ENCODE data around the gene CPNE6. TPM values are rescaled to one million over a fixed set of nuclear protein-coding genes. Genes with fewer than 3 reads are reported as not detected.

The CPNE6 gene
- total and polyA plus RNA-seq, 2 of the 13 experiments (the other 11 are each of a cell fraction or from before 2014, with no cell fraction given): not detected

DNA sequence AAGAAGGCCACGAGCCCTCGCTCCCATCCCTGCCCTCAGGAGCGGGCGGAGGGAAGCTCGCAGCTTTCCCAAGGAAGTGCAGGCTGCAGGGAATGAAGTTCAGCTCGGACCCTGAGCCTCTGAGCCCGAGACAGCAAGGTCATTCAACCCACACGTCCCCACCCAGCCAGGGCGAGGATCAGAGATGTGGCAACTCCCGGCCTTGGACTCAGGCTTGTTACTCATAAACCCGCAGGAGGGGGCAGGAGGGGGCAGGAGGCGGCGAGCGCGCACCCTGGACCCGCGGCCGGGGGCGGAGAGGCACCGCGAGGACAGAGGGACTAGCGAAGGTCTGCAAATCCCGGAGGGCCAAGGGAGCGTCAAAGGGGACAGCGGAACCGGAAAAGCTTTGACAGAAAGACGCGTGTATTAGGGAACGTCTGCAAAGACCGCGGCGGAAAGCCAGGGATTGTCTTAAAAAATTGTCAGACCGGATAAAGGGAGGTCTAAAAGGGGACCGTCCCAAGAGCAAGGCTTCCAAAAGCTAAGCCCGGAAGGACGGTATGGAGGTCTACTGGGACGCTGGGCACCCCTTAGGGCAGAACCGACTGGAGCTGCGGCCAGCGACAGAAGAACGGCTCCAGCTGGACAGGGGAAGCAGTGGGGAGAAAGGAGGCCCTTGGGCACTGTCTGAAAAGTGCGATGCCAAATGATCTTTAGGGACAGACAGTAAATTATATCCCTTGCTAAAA lies 42.6 kb downstream of the CPNE6 start (continued):
- peak; percentile 93; the same call in 1 of the 2 replicates for TF ChIP-seq ZNF468 (CRISPR knock-in tag; IDR thresholded peaks at IDR 0.05)
- TF ChIP-seq, protein P1, sequence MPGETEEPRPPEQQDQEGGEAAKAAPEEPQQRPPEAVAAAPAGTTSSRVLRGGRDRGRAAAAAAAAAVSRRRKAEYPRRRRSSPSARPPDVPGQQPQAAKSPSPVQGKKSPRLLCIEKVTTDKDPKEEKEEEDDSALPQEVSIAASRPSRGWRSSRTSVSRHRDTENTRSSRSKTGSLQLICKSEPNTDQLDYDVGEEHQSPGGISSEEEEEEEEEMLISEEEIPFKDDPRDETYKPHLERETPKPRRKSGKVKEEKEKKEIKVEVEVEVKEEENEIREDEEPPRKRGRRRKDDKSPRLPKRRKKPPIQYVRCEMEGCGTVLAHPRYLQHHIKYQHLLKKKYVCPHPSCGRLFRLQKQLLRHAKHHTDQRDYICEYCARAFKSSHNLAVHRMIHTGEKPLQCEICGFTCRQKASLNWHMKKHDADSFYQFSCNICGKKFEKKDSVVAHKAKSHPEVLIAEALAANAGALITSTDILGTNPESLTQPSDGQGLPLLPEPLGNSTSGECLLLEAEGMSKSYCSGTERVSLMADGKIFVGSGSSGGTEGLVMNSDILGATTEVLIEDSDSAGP (CRISPR knock-in tag; IDR thresholded peaks at IDR 0.05; ENCODE audit: borderline replicate concordance): peak; percentile 96
- TF ChIP-seq ZBTB21 (CRISPR knock-in tag; IDR thresholded peaks at IDR 0.05): peak; percentile 78
- TF ChIP-seq ZNF354B (CRISPR knock-in tag; IDR thresholded peaks at IDR 0.05): peak; percentile 88; the same call in 1 of the 2 replicates
- TF ChIP-seq, protein P2, sequence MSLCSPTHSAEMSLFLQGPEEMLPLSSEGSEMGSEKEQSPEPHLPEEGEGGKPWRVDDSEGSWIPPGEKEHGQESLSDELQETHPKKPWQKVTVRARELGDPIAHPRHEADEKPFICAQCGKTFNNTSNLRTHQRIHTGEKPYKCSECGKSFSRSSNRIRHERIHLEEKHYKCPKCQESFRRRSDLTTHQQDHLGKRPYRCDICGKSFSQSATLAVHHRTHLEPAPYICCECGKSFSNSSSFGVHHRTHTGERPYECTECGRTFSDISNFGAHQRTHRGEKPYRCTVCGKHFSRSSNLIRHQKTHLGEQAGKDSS (CRISPR knock-in tag; IDR thresholded peaks at IDR 0.05; ENCODE audit: borderline replicate concordance, low read depth): peak; percentile 93
- peak; percentile 99 for TF ChIP-seq SNAPC2 (CRISPR knock-in tag; IDR thresholded peaks at IDR 0.05)
- TF ChIP-seq ATM (IDR thresholded peaks at IDR 0.05; ENCODE audit: borderline replicate concordance): no peak
- TF ChIP-seq BRD4 (CRISPR knock-in tag; IDR thresholded peaks at IDR 0.05): no peak
- peak; percentile 90; the same call in 1 of the 2 replicates for TF ChIP-seq MATR3 (CRISPR knock-in tag; IDR thresholded peaks at IDR 0.05)
- TF ChIP-seq NFKBIZ (CRISPR knock-in tag; IDR thresholded peaks at IDR 0.05): peak; percentile 93
- TF ChIP-seq, protein P3, sequence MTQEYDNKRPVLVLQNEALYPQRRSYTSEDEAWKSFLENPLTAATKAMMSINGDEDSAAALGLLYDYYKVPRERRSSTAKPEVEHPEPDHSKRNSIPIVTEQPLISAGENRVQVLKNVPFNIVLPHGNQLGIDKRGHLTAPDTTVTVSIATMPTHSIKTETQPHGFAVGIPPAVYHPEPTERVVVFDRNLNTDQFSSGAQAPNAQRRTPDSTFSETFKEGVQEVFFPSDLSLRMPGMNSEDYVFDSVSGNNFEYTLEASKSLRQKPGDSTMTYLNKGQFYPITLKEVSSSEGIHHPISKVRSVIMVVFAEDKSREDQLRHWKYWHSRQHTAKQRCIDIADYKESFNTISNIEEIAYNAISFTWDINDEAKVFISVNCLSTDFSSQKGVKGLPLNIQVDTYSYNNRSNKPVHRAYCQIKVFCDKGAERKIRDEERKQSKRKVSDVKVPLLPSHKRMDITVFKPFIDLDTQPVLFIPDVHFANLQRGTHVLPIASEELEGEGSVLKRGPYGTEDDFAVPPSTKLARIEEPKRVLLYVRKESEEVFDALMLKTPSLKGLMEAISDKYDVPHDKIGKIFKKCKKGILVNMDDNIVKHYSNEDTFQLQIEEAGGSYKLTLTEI (CRISPR knock-in tag; conservative IDR thresholded peaks at IDR 0.05): no peak
- TF ChIP-seq, protein P4, sequence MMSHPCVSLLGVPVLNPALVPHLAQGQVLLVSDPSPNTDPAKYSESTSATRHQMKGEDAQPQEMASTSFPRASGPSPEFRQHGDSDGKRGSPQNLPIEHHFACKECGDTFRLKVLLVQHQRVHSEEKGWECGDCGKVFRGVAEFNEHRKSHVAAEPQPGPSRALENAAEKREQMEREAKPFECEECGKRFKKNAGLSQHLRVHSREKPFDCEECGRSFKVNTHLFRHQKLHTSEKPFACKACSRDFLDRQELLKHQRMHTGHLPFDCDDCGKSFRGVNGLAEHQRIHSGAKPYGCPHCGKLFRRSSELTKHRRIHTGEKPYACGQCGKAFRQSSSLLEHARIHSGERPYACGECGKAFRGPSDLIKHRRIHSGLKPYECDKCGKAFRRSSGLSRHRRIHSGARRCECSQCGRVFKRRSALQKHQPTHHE (CRISPR knock-in tag; IDR thresholded peaks at IDR 0.05; ENCODE audit: borderline replicate concordance): no peak; the same call in 1 of the 2 replicates
- TF ChIP-seq, protein P5, sequence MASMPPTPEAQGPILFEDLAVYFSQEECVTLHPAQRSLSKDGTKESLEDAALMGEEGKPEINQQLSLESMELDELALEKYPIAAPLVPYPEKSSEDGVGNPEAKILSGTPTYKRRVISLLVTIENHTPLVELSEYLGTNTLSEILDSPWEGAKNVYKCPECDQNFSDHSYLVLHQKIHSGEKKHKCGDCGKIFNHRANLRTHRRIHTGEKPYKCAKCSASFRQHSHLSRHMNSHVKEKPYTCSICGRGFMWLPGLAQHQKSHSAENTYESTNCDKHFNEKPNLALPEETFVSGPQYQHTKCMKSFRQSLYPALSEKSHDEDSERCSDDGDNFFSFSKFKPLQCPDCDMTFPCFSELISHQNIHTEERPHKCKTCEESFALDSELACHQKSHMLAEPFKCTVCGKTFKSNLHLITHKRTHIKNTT (CRISPR knock-in tag; IDR thresholded peaks at IDR 0.05): 0 out of 2 replicates have a peak, but pooled peaks have one; percentile 68
- TF ChIP-seq, protein P6, sequence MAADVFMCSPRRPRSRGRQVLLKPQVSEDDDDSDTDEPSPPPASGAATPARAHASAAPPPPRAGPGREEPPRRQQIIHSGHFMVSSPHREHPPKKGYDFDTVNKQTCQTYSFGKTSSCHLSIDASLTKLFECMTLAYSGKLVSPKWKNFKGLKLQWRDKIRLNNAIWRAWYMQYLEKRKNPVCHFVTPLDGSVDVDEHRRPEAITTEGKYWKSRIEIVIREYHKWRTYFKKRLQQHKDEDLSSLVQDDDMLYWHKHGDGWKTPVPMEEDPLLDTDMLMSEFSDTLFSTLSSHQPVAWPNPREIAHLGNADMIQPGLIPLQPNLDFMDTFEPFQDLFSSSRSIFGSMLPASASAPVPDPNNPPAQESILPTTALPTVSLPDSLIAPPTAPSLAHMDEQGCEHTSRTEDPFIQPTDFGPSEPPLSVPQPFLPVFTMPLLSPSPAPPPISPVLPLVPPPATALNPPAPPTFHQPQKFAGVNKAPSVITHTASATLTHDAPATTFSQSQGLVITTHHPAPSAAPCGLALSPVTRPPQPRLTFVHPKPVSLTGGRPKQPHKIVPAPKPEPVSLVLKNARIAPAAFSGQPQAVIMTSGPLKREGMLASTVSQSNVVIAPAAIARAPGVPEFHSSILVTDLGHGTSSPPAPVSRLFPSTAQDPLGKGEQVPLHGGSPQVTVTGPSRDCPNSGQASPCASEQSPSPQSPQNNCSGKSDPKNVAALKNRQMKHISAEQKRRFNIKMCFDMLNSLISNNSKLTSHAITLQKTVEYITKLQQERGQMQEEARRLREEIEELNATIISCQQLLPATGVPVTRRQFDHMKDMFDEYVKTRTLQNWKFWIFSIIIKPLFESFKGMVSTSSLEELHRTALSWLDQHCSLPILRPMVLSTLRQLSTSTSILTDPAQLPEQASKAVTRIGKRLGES (CRISPR knock-in tag; IDR thresholded peaks at IDR 0.05; ENCODE audit: borderline replicate concordance): peak; percentile 39
- TF ChIP-seq PHF21A (CRISPR knock-in tag; IDR thresholded peaks at IDR 0.05): no peak
- TF ChIP-seq JDP2 (CRISPR knock-in tag; IDR thresholded peaks at IDR 0.05; ENCODE audit: borderline replicate concordance): no peak
- peak; percentile 94; the same call in 1 of the 2 replicates for TF ChIP-seq ZNF224 (CRISPR knock-in tag; IDR thresholded peaks at IDR 0.05)
- TF ChIP-seq NR2C2 (CRISPR knock-in tag; IDR thresholded peaks at IDR 0.05; ENCODE audit: borderline replicate concordance): peak; percentile 95
- TF ChIP-seq ZNF761 (CRISPR knock-in tag; conservative IDR thresholded peaks at IDR 0.05): peak; percentile 98

Data from HepG2 (cell line).